OCI-LY3 (cell line): ENCODE results near the gene MXD1.

Experiments
- H2AFZ ChIP-seq: fragments of 200-600, 300-600 bp; shearing (Covaris generic); 2 replicates; pipeline ENCODE4 v1.6.0; 2014; ENCODE audit warnings: antibody characterized with exemption, low read depth, low read length
- H3K27ac ChIP-seq: fragments of 200-600, 300-600 bp; sonication (generic); 2 replicates; pipeline ENCODE4 v1.5.1; 2014; ENCODE audit warnings: mild to moderate bottlenecking, low read length, moderate library complexity, mixed read lengths
- H3K27me3 ChIP-seq: fragments of 200-600, 300-600 bp; sonication (generic); 2 replicates; pipeline ENCODE4 v1.6.1; 2014; ENCODE audit warnings: low read depth, low read length, mixed read lengths
- H3K36me3 ChIP-seq: fragments of 200-600, 300-600 bp; sonication (generic); replicated peaks from 2 replicates; pipeline ENCODE3; 2014; ENCODE audit warnings: low read depth, low read length, mixed read lengths
- H3K4me1 ChIP-seq: fragments of 300-600, 200-600 bp; sonication (generic); 2 replicates; pipeline ENCODE4 v1.6.1; 2014; ENCODE audit warnings: low read length, mixed read lengths
- H3K4me2 ChIP-seq: fragments of 200-600, 300-600 bp; sonication (generic); 2 replicates; pipeline ENCODE4 v1.6.1; 2014; ENCODE audit warnings: low read length, mixed read lengths
- H3K4me3 ChIP-seq: fragments of 300-600, 200-600 bp; sonication (generic); 2 replicates; pipeline ENCODE4 v1.5.1; 2014; ENCODE audit warnings: antibody characterized with exemption, mild to moderate bottlenecking, low read length, moderate library complexity
- H3K79me2 ChIP-seq: fragments of 300-600, 200-600 bp; shearing (Covaris generic); 2 replicates; pipeline ENCODE4 v1.6.1; 2014; ENCODE audit warnings: mild to moderate bottlenecking, low read length, mixed read lengths
- H3K9ac ChIP-seq: fragments of 300-600, 200-600 bp; shearing (Covaris generic); 2 replicates; pipeline ENCODE4 v1.6.0; 2014; ENCODE audit warnings: mild to moderate bottlenecking, low read length, moderate library complexity
- H3K9me3 ChIP-seq: fragments of 200-600, 300-600 bp; shearing (Covaris generic); 2 replicates; pipeline ENCODE4 v1.6.1; 2014; ENCODE audit warnings: low read length, mixed read lengths; ENCODE audit not compliant: insufficient read depth
- H4K20me1 ChIP-seq: fragments of 200-600, 300-600 bp; sonication (generic); 2 replicates; pipeline ENCODE4 v1.6.1; 2016; ENCODE audit warnings: low read length, mixed read lengths; ENCODE audit not compliant: insufficient read depth
- EZH2phosphoT487 ChIP-seq: fragments of 200-600 bp; shearing (Covaris generic); IDR thresholded peaks from 2 replicates; pipeline ENCODE4 v1.6.1; 2018; ENCODE audit warnings: antibody characterized with exemption, mixed run types, low read depth
- TF ChIP-seq, protein P1 (sequence below): fragments of 200-600, 300-600 bp; sonication (generic); IDR thresholded peaks from 2 replicates; pipeline ENCODE4 v1.5.1; 2014; ENCODE audit warnings: antibody characterized with exemption, low read length, low read depth

The MXD1 gene

DNA sequence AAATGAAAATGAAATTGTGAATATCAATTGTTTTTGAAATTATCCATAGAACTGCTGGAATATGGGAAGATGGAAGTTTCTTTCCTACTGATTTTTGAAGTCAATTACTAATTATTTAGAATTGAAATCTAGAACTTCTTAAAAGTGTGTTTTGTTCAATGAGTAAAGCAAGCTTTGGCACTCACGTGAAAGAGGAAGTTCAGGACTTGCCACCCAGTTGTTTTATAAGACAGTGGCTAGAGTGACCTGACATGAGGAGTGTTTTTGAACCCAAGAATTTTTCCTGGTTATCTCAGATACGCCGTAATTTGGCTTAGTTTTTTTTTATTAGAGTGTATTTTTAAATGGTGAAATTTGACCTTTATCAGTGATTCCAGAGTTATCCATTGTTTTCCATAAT lies 3.5 kb downstream of the MXD1 start:
- H3K36me3 ChIP-seq = no peaks in the 10 kb centered on the region
- no peaks in the 10 kb centered on the region for H3K9me3 ChIP-seq
- peak overlapping the region; percentile 52 for H3K4me2 ChIP-seq
- no peak for TF ChIP-seq EZH2phosphoT487
- TF ChIP-seq, protein P1, sequence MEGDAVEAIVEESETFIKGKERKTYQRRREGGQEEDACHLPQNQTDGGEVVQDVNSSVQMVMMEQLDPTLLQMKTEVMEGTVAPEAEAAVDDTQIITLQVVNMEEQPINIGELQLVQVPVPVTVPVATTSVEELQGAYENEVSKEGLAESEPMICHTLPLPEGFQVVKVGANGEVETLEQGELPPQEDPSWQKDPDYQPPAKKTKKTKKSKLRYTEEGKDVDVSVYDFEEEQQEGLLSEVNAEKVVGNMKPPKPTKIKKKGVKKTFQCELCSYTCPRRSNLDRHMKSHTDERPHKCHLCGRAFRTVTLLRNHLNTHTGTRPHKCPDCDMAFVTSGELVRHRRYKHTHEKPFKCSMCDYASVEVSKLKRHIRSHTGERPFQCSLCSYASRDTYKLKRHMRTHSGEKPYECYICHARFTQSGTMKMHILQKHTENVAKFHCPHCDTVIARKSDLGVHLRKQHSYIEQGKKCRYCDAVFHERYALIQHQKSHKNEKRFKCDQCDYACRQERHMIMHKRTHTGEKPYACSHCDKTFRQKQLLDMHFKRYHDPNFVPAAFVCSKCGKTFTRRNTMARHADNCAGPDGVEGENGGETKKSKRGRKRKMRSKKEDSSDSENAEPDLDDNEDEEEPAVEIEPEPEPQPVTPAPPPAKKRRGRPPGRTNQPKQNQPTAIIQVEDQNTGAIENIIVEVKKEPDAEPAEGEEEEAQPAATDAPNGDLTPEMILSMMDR = no peak
- H3K27me3 ChIP-seq = peaks cover 15% of the 10 kb centered on the region
- no peak overlapping the region for H3K9ac ChIP-seq
- H2AFZ ChIP-seq = 0 out of 2 replicates have a peak overlapping the region, but pooled peaks have one; percentile 7
- no peak overlapping the region for H3K27ac ChIP-seq
- peak overlapping the region; percentile 23 for H3K4me3 ChIP-seq
- H3K79me2 ChIP-seq = no peaks in the 10 kb centered on the region
- H3K4me1 ChIP-seq = peaks cover 11% of the 10 kb centered on the region
- H4K20me1 ChIP-seq = no peaks in the 10 kb centered on the region

DNA sequence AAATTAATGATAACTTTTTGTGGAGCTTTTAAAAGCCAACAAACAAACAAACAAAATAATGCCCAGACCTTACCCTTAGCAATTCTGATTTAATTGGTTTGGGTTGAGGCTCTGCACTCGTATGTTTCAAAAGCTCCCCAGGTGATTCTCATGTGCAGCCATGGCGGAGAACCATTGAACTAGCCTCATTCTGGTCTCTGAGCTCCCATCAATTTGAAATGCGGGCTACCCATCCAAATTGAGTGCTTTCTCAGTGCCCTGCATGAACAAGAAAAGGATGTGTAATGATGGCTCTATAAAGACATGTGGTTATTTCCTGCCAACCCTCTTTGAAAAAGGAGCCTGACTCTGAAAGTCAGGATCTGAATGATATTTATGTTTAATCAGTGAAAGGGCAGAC lies 8.2 kb downstream of the MXD1 start:
- Histone ChIP-seq H3K4me2 (no peak overlapping the region), H3K79me2 (no peaks in the 10 kb centered on the region), H3K4me1 (peaks cover 8% of the 10 kb centered on the region), H3K9me3 (no peaks in the 10 kb centered on the region), H3K4me3 (no peak overlapping the region), H3K36me3 (no peaks in the 10 kb centered on the region), H3K27me3 (no peaks in the 10 kb centered on the region), H3K9ac (no peak overlapping the region), H3K27ac (no peak overlapping the region), H2AFZ (no peak overlapping the region), H4K20me1 (no peaks in the 10 kb centered on the region)
- TF ChIP-seq EZH2phosphoT487 = no peak
- TF ChIP-seq, protein P1 = no peak

DNA sequence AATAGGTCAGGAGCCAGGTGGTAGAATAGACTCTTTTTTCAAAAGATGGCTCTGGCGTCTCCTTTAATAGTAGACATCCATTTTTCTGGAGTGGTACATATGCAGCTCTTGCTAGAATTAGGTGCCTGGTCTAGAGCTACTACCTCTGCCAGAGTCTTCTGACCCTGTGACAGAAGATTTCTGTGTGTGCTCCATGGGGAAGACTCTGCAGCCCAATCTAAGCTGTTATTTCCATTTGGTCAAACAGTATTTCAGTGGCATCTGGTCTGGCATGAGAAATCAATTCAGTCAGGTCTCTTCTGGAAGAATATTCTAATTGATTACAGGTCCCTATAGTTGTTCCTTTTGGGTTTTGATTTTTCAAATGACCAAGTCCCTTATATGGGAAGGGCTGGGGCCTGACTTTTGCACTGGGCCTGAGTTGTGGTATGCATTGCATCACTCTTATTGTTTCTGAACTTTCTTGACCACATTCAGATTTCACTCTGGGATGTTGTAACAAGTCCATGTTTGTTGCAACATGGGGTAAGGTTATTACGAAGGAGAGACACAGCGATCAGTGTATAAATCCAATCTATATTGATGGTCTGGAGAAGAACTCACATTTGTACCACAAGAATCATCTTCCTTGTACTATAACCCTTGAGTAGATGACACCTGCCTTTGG lies 12.1 kb downstream of the MXD1 start:
- H3K9me3 ChIP-seq = no peaks in the 10 kb centered on the region
- no peak overlapping the region for H3K9ac ChIP-seq
- H3K27ac ChIP-seq = no peak overlapping the region
- H2AFZ ChIP-seq = no peak overlapping the region
- no peaks in the 10 kb centered on the region for H3K27me3 ChIP-seq
- no peaks in the 10 kb centered on the region for H3K4me1 ChIP-seq
- TF ChIP-seq, protein P1 = no peak
- no peak for TF ChIP-seq EZH2phosphoT487
- H3K79me2 ChIP-seq = no peaks in the 10 kb centered on the region
- no peaks in the 10 kb centered on the region for H3K36me3 ChIP-seq
- no peaks in the 10 kb centered on the region for H4K20me1 ChIP-seq
- H3K4me2 ChIP-seq = no peak overlapping the region
- no peak overlapping the region for H3K4me3 ChIP-seq

DNA sequence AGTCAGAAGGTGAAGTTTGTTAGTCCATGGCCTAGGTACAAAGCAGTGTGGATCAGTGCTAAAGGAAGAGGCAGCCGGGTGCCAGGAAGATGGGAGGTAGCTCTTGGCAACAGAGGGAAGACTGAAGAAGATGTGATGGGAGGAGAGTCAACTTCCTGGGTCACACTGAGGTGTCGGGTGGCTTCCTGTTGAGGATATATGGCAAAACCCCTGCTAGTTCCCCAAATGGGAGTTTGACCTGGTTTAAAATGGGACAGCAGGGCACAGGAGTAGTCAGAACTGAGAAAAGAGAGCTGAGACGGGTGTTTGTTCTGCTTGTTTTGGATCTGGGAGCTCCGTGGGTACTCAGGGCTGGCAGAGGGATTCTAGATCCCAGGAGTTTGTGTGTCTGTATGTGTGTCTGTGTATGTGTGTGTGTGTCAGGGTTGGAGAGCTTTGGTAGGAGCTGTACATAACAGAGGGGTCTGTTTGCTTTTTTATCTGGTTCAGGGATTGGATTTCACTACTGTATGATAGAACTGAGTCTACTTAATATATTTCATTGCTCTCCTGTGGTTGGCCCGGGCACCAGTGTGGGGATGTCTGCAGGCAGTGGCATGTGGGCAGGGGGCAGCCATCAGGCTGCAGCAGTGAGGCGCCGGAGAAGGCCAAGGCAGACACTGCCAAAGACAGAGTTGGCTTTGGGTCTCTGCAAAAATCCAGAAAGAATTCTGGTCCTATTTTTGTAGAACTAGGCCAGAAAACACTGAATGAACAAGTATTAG lies 17.1 kb downstream of the MXD1 start:
- H3K27me3 ChIP-seq = no peaks in the 10 kb centered on the region
- H2AFZ ChIP-seq = no peak overlapping the region
- peaks cover 20% of the 10 kb centered on the region for H3K4me1 ChIP-seq
- no peak overlapping the region for H3K27ac ChIP-seq
- H3K36me3 ChIP-seq = no peaks in the 10 kb centered on the region
- H3K4me2 ChIP-seq = no peak overlapping the region
- no peaks in the 10 kb centered on the region for H3K9me3 ChIP-seq
- no peaks in the 10 kb centered on the region for H4K20me1 ChIP-seq
- no peaks in the 10 kb centered on the region for H3K79me2 ChIP-seq
- H3K9ac ChIP-seq = no peak overlapping the region
- TF ChIP-seq, protein P1 = no peak
- no peak for TF ChIP-seq EZH2phosphoT487
- no peak overlapping the region for H3K4me3 ChIP-seq
